ENCODE measurements around the gene SKP1.

The SKP1 gene

DNA sequence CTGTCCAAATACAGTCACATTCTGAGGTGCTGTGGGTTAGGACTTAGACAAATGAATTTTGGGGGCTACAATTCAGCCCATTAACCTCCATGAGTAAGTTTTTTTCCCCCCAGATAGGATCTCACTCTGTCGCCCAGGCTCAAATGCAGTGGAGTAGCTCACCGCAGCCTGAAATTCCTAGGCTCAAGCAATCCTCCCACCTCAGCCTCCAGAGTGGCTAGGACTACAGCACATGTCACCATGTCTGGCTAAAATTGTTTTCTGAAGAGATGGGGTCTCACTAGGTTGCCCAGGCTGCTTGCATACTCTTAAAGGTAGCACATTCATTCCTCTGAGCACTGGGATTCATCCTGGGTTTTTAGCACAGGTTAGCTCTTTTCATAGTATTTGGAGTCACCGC, 26.9 kb upstream of the SKP1 start:
- DNase-seq (ENCODE audit: insufficient read length, low spot score) (no peak), FAIRE-seq (no peak)
- TF ChIP-seq POLR2A (IDR thresholded peaks at IDR 0.05; ENCODE audit: low read depth, low read length) = no peak

DNA sequence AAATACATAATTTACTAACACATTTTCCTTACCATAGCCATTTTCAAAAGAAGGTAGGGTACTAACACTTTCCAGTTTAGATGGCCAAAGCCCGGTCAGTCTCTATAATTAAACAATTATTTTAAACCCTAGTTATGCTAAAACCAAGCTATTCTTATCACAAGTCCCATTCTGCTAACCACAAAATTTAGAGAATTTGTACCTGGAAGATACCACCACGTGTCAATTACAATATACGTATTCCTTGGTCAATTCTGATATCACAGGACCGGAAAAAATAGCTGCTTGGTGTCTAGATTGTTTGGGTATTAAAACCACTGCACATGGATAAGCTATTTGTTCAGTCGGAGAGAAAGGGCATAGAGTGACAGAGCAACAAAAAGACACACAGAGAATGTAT, 18.9 kb upstream of the SKP1 start:
- no peak for TF ChIP-seq POLR2A (IDR thresholded peaks at IDR 0.05; ENCODE audit: low read depth, low read length)
- DNase-seq (ENCODE audit: insufficient read length, low spot score) (no peak), FAIRE-seq (no peak)

DNA sequence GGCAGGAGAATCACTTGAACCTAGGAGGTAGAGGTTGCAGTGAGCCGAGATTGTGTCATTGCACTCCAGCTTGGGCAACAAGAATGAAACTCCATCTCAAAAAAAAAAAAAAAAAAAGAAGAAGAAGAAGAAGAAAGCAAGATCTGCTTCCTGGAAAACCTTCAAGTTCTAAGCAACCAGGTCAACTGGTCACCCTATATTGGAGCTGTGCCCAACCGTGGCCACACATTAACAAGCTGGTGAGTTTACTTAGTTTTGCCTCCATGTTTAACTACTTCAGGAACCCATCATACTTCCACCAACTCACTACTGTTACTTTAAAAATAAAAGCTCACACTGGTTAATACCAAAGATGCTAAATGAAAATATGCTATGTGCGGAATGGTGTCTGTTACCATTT, 12.3 kb upstream of the SKP1 start:
- DNase-seq (ENCODE audit: insufficient read length, low spot score) (no peak), FAIRE-seq (no peak)
- TF ChIP-seq POLR2A (IDR thresholded peaks at IDR 0.05; ENCODE audit: low read depth, low read length) = no peak

DNA sequence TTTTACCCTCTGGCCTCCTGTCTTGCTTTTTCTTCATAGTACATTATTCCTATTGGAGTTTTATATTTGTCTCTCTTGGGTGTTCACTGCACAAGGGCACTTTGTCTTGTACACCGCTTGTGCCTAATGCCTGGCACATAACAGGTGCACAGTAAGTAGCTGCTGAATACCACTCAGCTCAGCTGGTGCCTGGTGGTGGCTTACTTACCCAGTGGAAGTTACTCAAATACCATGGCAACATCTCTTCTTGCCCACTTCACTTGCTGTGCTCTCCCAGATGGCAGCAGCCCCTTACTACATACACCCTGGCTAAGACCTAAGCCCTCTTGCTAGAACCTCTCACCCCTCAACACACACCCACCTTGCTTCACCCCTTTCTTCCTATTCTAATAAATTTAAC, 11.3 kb upstream of the SKP1 start:
- DNase-seq (ENCODE audit: insufficient read length, low spot score) (no peak), FAIRE-seq (no peak)
- TF ChIP-seq POLR2A (IDR thresholded peaks at IDR 0.05; ENCODE audit: low read depth, low read length) = no peak

DNA sequence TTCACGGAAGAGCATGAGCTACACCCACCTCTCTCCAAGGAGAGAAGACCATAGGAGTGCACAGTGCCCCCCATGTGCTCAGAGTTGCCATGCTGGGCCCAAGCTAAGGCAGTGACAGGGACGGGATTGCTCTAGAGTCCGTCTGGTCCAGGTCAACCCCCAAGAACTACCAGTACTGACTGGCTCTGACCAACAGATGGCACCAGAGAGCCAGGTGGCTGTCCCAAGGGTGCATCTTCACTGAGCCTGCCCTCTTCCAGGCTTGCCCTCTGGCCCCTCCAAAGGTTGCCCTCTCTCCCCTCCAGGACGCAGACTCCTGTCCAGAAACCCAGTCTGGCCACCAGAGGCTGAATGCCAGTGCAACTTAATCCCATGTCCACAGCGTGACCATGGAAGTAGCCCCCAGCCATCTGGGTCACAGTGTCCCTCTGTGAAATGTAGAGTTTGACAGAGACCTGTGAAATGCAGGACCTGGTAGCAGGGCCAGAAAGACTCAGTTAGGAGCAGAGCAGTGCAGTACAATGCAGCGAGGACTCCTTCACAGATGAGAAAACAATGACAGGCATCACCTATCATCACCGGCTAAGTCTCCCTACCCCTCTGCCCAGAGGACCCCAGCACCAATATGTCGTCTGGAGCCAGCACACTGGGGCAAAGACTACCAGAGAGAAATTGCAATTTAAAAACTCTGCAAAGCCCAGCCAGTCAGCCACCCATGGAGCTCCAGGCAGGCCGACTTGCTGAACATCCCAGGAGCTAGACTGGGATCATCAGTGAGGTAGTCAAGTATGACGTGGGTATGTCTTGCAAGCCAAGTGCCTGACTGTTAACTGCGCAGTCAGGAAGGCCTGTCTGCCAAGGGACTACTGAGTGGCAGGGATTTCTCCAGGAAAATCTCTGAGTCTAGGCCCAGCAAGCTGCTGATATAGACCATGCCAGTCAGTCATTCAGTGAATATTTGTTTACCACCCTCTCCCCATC, 7.7 kb upstream of the SKP1 start:
- TF ChIP-seq POLR2A (IDR thresholded peaks at IDR 0.05; ENCODE audit: low read depth, low read length) = no peak
- DNase-seq (ENCODE audit: insufficient read length, low spot score) (peak; percentile 68), FAIRE-seq (no peak)

DNA sequence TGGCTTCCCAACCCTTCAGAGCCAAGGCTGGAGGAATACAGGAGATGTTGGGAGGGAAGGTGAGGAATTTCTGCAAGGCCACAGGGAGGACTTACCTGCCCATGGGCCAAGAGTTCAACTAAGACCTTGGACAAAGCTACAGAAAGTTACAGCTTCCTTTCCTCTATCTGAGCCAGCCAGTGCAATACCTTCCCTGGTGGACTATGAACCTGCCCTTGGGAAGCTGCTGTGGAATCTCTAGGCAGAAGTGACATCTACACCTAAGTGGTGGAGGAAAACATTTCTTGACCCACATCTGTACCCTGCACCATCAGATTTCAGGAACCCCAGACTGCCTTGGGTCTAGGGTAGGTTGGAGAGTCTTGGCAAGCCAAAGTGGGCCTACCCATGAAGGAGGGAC, 6.7 kb upstream of the SKP1 start:
- no peak for TF ChIP-seq POLR2A (IDR thresholded peaks at IDR 0.05; ENCODE audit: low read depth, low read length)
- no peak for DNase-seq (ENCODE audit: insufficient read length, low spot score)
- no peak for FAIRE-seq

DNA sequence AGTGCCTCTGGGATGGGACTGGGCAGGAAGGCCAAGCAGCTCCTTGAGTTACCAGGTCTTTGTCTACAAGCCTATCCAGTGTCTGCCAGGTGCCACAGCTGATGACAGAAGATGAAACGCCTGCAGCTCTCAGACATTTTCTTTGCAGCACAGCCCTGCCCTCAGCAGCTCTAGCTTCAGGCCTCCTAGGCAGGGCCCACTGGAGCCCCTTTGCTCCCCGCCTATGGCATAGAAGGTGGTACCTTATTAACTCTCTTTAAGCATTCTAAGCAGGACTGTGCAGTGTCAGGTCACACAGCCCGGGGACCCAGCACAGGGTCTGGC, 1.3 kb upstream of the SKP1 start:
- FAIRE-seq = no peak
- no peak for DNase-seq (ENCODE audit: insufficient read length, low spot score)
- TF ChIP-seq POLR2A (IDR thresholded peaks at IDR 0.05; ENCODE audit: low read depth, low read length) = no peak

DNA sequence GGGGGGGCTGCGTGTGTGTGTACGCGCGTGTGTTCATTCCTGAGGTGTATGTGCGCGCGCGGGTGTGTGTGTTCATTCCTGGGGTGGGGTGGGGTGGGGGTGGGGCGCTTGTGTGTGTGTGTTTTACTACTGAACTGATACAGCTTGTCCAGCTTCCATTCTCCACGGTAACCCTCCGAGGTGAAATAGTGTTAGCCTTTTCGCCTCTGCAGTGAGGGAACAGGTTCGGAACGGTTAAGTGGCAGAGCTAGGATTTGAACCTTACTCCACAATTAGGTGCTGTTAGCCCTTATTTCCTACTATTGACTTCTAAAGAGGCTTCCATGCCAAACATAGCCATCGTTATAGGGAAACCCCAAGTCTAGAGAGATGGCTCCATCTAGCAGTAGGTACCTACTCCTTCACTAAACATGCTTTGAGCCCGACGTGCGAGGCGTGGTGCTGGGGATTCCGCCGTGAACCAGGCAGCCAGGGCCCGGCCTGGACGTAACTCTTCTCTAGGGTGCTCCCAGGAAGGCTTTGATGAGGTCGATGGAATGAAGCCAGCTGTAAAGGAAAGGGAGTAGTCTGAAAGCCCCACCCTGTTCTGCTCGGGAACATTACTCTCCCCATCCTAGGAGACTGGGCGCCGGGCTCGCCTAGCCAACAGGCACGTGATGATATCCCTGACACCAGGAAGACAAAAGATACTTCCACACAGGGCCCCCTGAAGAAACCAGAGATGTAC, 782 bp upstream of the SKP1 start:
- TF ChIP-seq POLR2A (IDR thresholded peaks at IDR 0.05; ENCODE audit: low read depth, low read length) = no peak
- DNase-seq (ENCODE audit: insufficient read length, low spot score) = no peak

DNA sequence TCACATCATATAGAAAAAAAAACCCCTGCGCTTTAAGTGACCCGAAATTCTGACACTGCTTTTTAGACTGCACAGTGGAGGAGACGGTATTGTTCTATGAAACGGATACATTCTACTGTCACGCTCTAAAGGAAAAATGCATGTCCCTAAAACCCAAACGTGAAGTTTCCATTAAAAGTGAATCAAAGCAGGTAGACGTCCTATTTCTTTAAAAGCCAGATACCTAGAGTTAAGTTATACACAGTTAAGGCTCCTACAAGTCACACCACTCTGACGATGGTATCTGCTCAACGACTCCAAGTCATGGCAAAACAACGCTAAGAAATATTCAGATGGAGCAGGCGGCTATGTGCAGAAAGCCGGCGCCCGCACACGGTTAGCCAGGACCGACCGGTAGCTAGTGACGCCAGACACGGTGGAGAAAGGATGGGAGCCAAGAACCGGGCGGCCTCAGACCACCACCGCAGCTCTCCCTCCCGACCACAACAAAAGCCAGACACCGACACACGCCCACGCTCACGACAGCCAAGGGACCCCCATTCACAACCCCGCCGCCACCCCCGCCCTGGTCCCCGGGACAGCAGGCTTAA, 734 bp downstream of the SKP1 start:
- no peak for DNase-seq (ENCODE audit: insufficient read length, low spot score)
- no peak for TF ChIP-seq POLR2A (IDR thresholded peaks at IDR 0.05; ENCODE audit: low read depth, low read length)
- FAIRE-seq = no peak

More for the DNA sequence above, 782 bp upstream of the SKP1 start:
- no peak for FAIRE-seq

DNA sequence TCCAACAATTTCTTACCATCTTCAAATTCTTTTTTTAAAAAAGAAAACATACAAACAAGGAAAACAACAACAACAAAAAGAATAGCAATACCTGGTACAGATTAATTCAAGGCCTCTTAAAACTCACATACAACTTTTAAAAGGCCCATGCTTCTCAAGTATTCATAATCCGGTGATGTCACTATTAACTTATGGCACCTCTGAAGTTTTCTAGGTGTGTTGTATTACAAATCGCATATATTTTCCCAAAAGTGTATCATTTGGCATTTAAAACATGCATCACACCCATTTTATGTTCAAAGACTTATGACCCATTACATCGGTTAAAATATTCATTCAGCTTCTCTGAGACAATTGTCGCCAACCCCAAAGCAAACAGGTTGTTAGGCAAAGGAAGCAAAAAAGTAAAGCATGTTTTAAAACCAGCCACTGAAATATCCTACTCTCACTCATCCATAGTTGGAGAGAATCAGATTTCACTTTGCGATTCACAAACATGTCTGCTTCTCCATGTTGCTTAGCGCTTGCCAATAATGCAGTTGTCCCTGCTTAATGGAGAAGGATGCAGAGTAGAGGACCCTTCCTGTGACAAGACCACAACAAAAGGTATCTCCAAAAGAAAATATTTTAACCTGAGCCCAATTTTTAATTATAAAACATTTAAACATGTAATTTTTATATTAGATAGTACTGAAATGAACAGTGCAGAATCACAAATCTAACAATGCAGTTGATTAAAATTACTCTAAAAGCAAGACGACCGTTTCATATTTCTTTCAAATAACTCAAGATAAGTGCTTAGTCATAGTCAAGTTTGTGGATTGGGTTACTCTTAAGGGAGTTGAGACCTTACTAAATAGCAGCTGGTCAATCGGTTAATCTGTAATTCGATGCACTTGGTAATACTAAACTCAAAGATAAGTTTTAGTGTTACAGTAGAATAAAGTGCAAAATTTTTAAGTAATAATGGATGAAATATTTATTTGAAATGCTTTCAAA, 1.6 kb downstream of the SKP1 start:
- FAIRE-seq (no peak), DNase-seq (ENCODE audit: insufficient read length, low spot score) (no peak)
- TF ChIP-seq POLR2A (IDR thresholded peaks at IDR 0.05; ENCODE audit: low read depth, low read length) = no peak

DNA sequence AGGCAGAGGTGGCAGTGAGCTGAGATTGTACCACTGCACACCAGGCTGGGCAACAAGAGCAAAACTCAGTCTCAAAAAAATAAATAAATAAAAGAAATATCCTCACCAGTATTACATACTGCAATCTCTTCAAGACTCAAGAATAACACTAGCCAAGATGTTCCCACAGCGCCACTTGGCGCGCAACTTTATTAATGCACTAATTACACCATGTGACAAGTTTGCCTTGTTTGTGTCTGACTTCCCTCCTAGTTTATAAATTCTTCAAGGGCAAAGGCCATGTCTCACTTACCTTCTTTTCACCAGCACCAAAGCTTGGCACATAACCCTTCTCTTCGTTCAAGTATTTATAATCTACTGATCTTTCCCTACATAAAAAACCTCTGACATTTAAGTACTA, 4.8 kb downstream of the SKP1 start:
- FAIRE-seq = no peak
- no peak for TF ChIP-seq POLR2A (IDR thresholded peaks at IDR 0.05; ENCODE audit: low read depth, low read length)
- DNase-seq (ENCODE audit: insufficient read length, low spot score) = no peak

DNA sequence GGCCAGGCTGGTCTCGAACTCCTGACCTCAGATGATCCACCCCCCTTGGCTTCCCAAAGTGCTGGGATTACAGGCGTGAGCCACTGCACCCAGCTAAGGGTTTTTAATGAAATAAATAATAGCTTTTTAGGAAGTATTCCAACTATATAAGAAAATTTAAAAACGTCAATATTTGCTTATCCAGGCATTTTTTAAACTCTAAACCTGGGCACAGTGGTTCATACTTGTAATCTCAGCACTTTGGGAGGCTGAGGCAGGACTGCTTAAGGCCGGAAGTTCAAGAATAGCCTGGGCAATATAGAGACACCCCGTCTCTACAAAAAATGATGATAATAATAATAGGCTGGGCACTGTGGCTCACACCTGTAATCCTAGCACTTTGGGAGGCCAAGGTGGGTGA, 14.2 kb downstream of the SKP1 start:
- FAIRE-seq (no peak), DNase-seq (ENCODE audit: insufficient read length, low spot score) (no peak)
- TF ChIP-seq POLR2A (IDR thresholded peaks at IDR 0.05; ENCODE audit: low read depth, low read length) = no peak

All from H54 (cell line).